GM21423 (cell line): Measurements from ENCODE around the gene ZYG11A.

Experiments
- ATAC-seq: cut with Tn5 transposase; IDR thresholded peaks from one replicate; pipeline ENCODE4 v1.9.1; 2021; ENCODE audit warnings: mild to moderate bottlenecking, moderate library complexity; ENCODE audit not compliant: unreplicated experiment

ZYG11A gene

DNA sequence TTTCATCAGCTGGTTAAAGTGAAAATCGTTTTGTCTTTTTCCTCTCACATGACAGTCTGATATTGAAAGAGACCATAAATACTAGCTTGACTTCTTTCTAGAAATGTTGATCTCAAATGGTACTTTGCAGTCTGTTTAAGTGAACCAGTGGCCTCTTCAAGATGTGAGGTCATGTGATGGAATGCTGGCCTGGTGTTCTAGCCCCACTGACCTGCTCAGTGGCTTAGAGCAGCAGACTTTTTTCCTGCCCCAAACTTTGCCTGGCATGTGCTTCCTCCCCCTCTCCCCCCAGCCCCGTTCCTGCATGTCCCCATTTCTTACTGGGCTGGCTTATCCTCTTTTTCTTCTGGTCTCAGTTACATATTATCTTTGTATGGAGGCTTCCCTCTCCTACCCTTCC lies 34.3 kb downstream of the ZYG11A start:
- no peak for ATAC-seq

DNA sequence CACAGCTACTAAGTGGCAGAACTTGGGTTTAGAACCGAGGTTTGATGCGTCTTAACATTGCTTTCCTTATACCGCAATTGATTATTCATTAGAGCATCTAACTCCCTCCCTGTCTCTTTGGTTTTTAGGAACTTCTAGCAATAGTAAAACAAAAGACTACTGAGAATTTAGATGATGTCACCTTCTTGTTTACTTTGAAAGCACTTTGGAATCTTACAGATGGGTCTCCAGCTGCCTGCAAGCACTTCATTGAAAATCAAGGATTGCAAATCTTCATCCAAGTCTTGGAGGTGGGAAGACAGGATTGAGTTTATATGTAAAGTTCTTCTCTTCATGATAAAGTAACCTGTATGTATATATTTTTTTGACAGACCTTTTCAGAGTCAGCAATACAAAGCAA lies 35.0 kb downstream of the ZYG11A start:
- ATAC-seq = no peak

GRCh38 chr1:52880206-52880605 lies 37.6 kb downstream of the ZYG11A start:
- ATAC-seq = no peak

DNA sequence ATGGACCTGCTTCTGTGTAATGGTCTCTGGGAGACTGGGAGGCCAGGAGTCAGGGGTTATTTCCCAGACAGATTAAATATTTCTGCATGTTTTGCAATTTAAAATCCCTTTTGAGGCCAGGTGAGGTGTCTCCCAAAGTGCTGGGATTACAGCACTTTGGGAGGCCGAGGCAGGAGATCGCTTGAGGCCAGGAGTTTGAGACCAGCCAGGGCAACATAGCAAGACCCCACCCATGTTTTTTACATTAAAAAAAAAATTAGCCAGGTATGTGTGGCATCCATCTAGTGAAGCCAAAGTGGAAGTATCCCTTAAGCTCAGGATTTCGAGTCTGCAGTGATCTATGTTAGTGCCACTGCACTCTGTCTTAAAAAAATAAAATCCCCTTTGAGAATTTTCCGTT lies 44.9 kb downstream of the ZYG11A start:
- ATAC-seq = no peak

DNA sequence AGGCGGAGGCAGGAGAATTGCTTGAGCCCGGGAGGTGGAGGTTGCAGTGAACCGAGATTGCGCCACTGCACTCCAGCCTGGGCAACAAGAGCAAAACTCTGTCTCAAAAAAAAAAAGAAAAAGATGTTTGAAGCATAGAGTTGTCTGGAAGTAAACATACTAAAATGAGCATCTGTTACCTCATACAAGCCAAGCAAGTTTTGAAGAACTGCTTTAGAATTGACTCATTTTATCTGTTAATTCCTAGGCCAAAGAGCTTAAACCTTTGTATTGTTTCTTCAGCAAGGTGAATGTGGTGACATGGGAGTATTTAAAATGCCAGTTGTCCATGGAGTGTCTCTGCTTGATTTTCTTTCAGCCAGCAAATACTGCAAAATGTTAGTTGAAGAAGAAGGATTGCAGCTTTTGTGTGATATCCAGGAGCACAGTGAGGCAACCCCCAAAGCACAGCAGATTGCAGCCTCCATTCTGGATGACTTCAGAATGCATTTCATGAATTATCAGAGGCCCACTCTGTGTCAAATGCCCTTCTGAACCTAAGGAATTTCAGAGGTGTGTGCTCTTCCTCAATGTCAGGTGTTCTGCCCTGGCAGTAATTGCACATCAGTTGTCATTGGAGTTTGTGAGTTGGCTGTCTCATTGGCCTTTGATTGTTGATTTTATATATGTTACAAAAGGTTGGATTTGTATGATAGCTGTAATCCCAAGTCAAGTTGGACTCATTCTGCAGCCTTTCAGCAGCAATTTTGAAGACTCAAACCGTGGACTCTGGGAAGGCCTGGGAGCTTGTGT lies 50.1 kb downstream of the ZYG11A start:
- no peak for ATAC-seq

GRCh38 chr1:52899445-52899894 lies 56.9 kb downstream of the ZYG11A start:
- ATAC-seq = no peak

DNA sequence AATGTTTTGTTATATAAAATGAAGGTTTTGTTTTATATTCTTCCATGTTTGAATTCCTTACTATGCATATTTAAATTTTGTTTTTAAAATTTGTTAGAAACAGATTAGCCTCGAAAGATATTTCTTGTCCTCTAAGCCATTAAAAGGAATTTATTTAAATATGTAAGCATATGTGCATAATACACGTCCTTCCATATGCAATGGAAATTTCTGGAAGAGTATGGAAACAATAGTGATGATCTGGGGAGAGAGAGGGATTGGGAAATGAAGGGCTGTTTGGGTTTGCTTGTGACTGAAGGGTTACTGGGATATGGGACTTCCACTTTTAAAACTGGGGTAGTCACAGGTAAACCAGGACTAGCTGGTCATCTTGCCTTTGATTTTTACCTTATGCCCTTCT lies 57.8 kb downstream of the ZYG11A start:
- ATAC-seq = no peak

GRCh38 chr1:52901384-52901783 lies 58.8 kb downstream of the ZYG11A start:
- ATAC-seq = no peak

DNA sequence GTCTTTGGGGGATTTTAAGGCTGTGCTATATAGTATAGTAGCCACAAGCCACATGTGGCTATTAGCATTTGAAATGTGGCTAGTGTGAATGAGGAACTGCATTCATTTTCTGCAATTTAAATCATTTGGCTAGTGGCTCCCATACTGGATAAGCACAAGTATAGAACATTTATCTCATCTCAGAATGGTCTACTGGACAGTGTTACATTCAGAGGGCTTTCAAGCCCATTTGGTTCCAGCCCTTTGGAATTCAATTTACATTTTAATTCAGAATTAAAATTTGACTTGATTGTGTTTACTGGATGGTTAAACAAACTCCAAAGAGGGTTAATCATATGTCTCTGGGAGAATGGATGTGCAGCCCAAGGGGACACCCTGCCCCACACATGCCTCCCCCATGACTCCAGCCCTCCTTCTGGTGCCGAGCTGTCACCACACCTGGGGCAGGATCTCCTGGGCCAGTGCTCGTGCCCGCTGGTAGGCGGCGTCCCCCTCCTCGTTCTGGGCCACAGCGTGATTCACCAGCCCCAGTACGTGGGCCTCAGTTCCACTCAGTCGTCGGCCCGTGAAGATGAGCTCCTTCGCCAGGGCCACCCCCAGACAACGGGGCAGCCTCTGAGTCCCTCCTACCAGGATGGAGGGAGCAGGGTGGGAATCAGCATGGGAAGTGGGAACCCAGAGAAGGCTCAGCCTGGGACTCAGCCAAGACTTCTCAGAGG lies 61.8 kb downstream of the ZYG11A start:
- no peak for ATAC-seq

- ATAC-seq = peak; percentile 53
Measured at GRCh38 chr1:52904927-52905698, 62.6 kb downstream of the ZYG11A start.

GRCh38 chr1:52906135-52906603 lies 63.6 kb downstream of the ZYG11A start:
- ATAC-seq = no peak

DNA sequence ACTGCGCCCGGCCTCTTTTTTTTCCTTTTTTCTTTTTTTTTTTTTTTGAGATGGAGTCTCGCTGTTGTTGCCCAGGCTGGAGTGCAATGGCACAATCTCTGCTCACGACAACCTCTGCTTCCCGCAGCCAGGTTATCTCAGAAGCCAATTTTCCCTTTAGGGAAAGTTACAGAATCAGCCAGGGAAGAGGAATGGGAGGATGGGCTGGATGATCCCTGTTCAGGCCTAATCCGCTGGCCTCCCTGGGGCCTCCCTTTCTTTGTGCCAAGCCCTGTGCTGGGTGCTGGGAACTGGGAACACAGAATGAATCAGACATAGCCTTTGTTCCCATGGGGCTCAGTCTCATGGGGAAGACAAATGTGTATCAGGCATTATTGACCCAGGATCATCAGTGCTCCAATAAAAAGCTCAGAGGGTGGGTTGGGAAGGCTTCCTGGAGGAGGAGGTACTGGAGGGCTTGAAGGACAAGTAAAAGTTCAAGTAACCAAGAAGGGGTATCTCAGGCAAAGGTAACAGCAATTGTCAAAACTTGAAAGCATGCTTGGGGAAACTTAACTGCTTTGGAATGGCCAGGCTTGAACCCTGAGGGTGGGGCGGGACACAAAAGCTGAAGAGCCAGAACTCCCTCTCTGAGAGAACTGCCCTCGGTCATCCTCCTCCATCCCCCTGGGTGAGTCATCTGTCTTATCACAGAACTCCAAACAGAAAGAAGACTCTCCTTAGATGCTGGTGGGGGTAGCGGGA lies 64.7 kb downstream of the ZYG11A start:
- no peak for ATAC-seq

DNA sequence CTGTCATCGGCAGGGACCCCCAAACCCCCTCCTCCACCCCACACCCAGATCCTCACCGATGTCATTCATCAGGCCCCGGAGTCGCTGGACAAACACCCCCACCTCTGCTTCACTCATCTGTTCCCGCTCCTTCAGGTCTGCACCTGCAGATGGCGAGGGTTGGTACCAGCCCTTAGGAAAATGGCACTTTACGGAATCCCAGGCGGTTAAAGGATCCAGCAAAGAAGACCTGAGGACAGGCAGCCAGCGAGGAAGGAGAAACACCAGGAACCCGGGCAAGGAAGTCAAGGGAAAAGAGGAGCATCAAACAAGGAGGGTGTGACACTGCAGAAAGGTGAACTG lies 65.2 kb downstream of the ZYG11A start:
- no peak for ATAC-seq

DNA sequence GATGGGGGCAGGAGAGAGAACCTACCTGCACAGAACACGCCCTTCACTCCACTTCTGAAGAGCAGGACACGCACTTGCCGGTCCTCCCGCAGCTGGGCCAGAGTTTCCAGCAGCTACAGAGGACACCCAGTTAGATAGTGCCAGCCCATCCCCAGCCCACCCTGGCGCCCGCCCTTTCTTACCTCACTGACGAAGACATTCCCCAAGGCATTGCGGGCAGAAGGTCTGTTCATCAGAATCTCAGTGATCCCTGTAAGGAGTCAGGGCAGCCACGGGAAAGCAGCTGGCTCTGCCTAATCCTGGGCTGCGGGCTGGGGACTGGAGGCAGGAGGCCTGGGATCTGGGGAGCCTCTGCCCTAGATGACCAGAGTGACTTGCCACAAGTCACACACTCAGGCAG lies 69.0 kb downstream of the ZYG11A start:
- no peak for ATAC-seq

DNA sequence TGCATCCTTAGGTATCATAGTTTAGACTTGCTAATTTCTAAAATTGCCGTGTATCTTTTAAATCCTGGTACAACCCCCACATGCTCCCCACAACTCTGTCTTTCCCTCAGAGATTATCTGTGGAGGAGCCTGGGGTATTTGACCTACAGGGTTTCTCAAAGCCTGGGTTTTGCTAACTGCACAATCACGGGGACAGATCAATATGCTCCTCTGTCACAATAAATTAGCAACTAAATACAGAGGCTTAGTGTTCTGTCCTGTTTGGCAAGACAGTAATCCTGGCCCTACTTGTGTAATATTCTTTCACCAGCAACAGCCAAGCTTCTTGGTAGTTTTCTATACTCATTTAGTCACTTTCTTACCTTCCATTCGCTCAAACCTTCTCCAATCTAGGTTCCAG lies 70.5 kb downstream of the ZYG11A start:
- no peak for ATAC-seq

DNA sequence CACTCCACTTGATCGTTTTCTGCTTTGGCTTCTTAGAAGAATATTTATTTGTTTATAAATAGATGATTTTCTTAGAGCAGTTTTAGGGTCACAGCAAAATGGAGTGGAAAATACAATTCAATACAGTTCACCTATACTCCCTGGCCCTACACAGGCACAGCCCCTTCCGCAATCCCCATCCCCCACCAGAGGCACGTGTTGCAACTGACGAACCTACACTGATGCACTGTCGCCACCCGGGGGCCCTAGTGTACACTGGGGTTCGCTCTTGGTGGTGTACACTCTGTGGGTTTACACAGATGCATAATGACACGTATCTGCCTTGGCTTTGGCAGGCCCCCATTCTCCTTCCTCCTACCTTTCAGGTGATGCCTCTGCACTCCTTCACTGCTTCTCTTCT lies 71.0 kb downstream of the ZYG11A start:
- no peak for ATAC-seq

- no peak for ATAC-seq
Measured at GRCh38 chr1:52914463-52914862, 71.9 kb downstream of the ZYG11A start.

- no peak for ATAC-seq
Measured at GRCh38 chr1:52915211-52915854, 72.8 kb downstream of the ZYG11A start.

- ATAC-seq = no peak
Measured at GRCh38 chr1:52915855-52916220, 73.3 kb downstream of the ZYG11A start.

- ATAC-seq = no peak
Measured at GRCh38 chr1:52916241-52916975, 73.8 kb downstream of the ZYG11A start.
